HCT116 (cell line): ENCODE results near the gene MACF1. TPM values are rescaled to one million over a fixed set of nuclear protein-coding genes. Genes with fewer than 3 reads are reported as not detected.

Experiments
- ATAC-seq: fragments of 200-7000 bp; cut with Tn5 transposase; 2 replicates; pipeline ENCODE4 v1.9.1; 2020; ENCODE audit warnings: mild to moderate bottlenecking, moderate library complexity
- BruUV-seq: library from RNA; stranded (reverse); fragments of 400-500 nt; replicated peaks from 2 replicates; lab custom pipeline; 2021; lab: Mats Ljungman, UMichigan
- CTCF ChIA-PET: fragments of 300-600 bp; sonication (Branson Sonifier 250); formaldehyde crosslinking; loops from one replicate; lab custom pipeline; 2021; ENCODE audit warnings: antibody characterized with exemption; lab: Charles Lee
- POLR2A ChIA-PET: fragments of 300-600, 350-600 bp; sonication (Branson Sonifier 250); formaldehyde crosslinking; loops from one replicate; lab custom pipeline; 2021; ENCODE audit warnings: antibody characterized with exemption; lab: Charles Lee
- RAD21 ChIA-PET, 2 experiments: fragments of 300-600 bp; sonication (Branson Sonifier 250); formaldehyde crosslinking; loops; one replicate each; lab custom pipeline; 2023; ENCODE audit warnings: low total read pairs in 2 of 2; ENCODE audit not compliant: uncharacterized antibody in 2 of 2, unreplicated experiment in 2 of 2, low non-redundant PET in 1 of 2; lab: Charles Lee
- DNase-seq: peaks from one replicate; pipeline ENCODE4 v3.0.0-alpha.2; 2010; ENCODE audit warnings: low read depth, low spot score
- H2AFZ ChIP-seq: fragments of 200-600 bp; shearing (Covaris generic), sonication (generic); 2 replicates; pipeline ENCODE4 v1.6.1; 2017; ENCODE audit warnings: low read depth, mixed run types, mixed read lengths, antibody characterized with exemption, low read length; ENCODE audit not compliant: poor library complexity, severe bottlenecking
- H3K27ac ChIP-seq: 2 replicates; pipeline ENCODE4 v1.5.1; 2012; ENCODE audit warnings: low read depth, low read length
- H3K27me3 ChIP-seq: fragments of 200-600 bp; sonication (generic); 2 replicates; pipeline ENCODE4 v1.6.1; 2016; ENCODE audit warnings: mixed run types, low read length, mixed read lengths; ENCODE audit not compliant: insufficient read depth
- H3K36me3 ChIP-seq, 2 experiments: fragments of 200-500 bp in 1 of 2; fragments of 200-600 bp in 1 of 2; sonication (Bioruptor generic) in 1 of 2; sonication (generic) in 1 of 2; 2 replicates each; pipeline versions ENCODE4 v1.5.1 to v1.6.1; 2014 to 2016; ENCODE audit warnings: low read length in 2 of 2, inconsistent platforms in 1 of 2, mixed read lengths in 1 of 2, mixed run types in 1 of 2; ENCODE audit not compliant: insufficient read depth in 2 of 2, control insufficient read depth in 1 of 2
- H3K4me1 ChIP-seq, 2 experiments: fragments of 200-600 bp in 1 of 2; sonication (generic) in 1 of 2; 2 replicates each; pipeline versions ENCODE4 v1.5.1 to v1.6.1; 2012 to 2017; ENCODE audit warnings: low read length in 2 of 2, inconsistent platforms in 1 of 2, mild to moderate bottlenecking in 1 of 2, mixed read lengths in 1 of 2, mixed run types in 1 of 2, moderate library complexity in 1 of 2; ENCODE audit not compliant: insufficient read depth in 2 of 2, control insufficient read depth in 1 of 2
- H3K4me2 ChIP-seq: fragments of 200-600 bp; sonication (generic); 2 replicates; pipeline ENCODE4 v1.6.1; 2017; ENCODE audit warnings: mixed run types, low read length, mixed read lengths
- H3K4me3 ChIP-seq, 2 experiments: fragments of 200-600 bp in 1 of 2; sonication (generic) in 1 of 2; replicated peaks in 1 of 2; 2 replicates each; pipeline ENCODE4 v1.5.1; 2011 to 2016; ENCODE audit warnings: low read length in 2 of 2, control low read depth in 1 of 2, low read depth in 1 of 2, mild to moderate bottlenecking in 1 of 2, mixed read lengths in 1 of 2, mixed run types in 1 of 2
- H3K79me2 ChIP-seq: fragments of 200-600 bp; sonication (generic); 2 replicates; pipeline ENCODE4 v1.6.1; 2017; ENCODE audit warnings: mild to moderate bottlenecking, mixed run types, low read length, moderate library complexity, mixed read lengths; ENCODE audit not compliant: insufficient read depth
- H3K9ac ChIP-seq: fragments of 200-600 bp; sonication (generic); 2 replicates; pipeline ENCODE4 v1.6.1; 2016; ENCODE audit warnings: low read length, mixed read lengths
- H3K9me2 ChIP-seq: fragments of 200-600 bp; sonication (generic), shearing (Covaris generic); 2 replicates; pipeline ENCODE4 v1.6.1; 2017; ENCODE audit warnings: mixed run types, mild to moderate bottlenecking, moderate library complexity; ENCODE audit not compliant: insufficient read depth
- H3K9me3 ChIP-seq, 2 experiments: fragments of 200-500 bp in 1 of 2; fragments of 200-600 bp in 1 of 2; sonication (Bioruptor generic) in 1 of 2; sonication (generic) in 1 of 2; 2 replicates each; pipeline ENCODE4 v1.6.1; 2014 to 2017; ENCODE audit warnings: low read length in 2 of 2, mixed read lengths in 2 of 2, inconsistent platforms in 1 of 2, low read depth in 1 of 2, mild to moderate bottlenecking in 1 of 2, mixed run types in 1 of 2, moderate library complexity in 1 of 2; ENCODE audit not compliant: control insufficient read depth in 1 of 2, insufficient read depth in 1 of 2
- H4K20me1 ChIP-seq: fragments of 200-600 bp; sonication (generic), shearing (Covaris generic); 2 replicates; pipeline ENCODE4 v1.6.1; 2017; ENCODE audit warnings: mixed run types, mild to moderate bottlenecking, moderate library complexity; ENCODE audit not compliant: insufficient read depth
- CEBPB ChIP-seq: IDR thresholded peaks from 2 replicates; pipeline ENCODE4 v1.6.1; 2012; ENCODE audit warnings: low read depth
- ELF1 ChIP-seq: IDR thresholded peaks from 2 replicates; pipeline ENCODE4 v1.6.1; 2012; ENCODE audit warnings: low read depth, borderline replicate concordance
- EZH2 ChIP-seq: fragments of 200-600 bp; sonication (generic); IDR thresholded peaks from 2 replicates; pipeline ENCODE4 v1.6.1; 2017; ENCODE audit warnings: antibody characterized with exemption, mixed run types
- FOSL1 ChIP-seq: IDR thresholded peaks from 2 replicates; pipeline ENCODE4 v1.6.1; 2012; ENCODE audit warnings: low read depth
- JUND ChIP-seq: IDR thresholded peaks from 2 replicates; pipeline ENCODE4 v1.6.1; 2012
- MAX ChIP-seq: IDR thresholded peaks from 2 replicates; pipeline ENCODE4 v1.6.1; 2012
- POLR2A ChIP-seq: IDR thresholded peaks from 2 replicates; pipeline ENCODE4 v1.7.0; 2011; ENCODE audit warnings: borderline replicate concordance; ENCODE audit not compliant: insufficient read depth, insufficient read length; ENCODE audit errors: extremely low read depth
- POLR2AphosphoS5 ChIP-seq: IDR thresholded peaks from 2 replicates; pipeline ENCODE4 v1.6.1; 2011; ENCODE audit warnings: mild to moderate bottlenecking, low read depth, low read length, moderate library complexity
- RAD21 ChIP-seq: IDR thresholded peaks from 2 replicates; pipeline ENCODE4 v1.6.1; 2012; ENCODE audit warnings: low read depth, mild to moderate bottlenecking
- SIN3A ChIP-seq: IDR thresholded peaks from 2 replicates; pipeline ENCODE4 v1.6.1; 2012; ENCODE audit warnings: low read depth
- SP1 ChIP-seq: IDR thresholded peaks from 2 replicates; pipeline ENCODE4 v1.6.1; 2012; ENCODE audit warnings: low read depth
- SRF ChIP-seq: IDR thresholded peaks from 2 replicates; pipeline ENCODE4 v1.6.1; 2012; ENCODE audit warnings: low read depth
- TCF7L2 ChIP-seq: IDR thresholded peaks from 2 replicates; pipeline ENCODE4 v1.7.0; 2011; ENCODE audit warnings: borderline replicate concordance, inconsistent platforms; ENCODE audit not compliant: insufficient read depth, insufficient read length; ENCODE audit errors: extremely low read depth
- ZBTB33 ChIP-seq: IDR thresholded peaks from 2 replicates; pipeline ENCODE4 v1.6.1; 2011; ENCODE audit warnings: mild to moderate bottlenecking, low read length, moderate library complexity; ENCODE audit not compliant: insufficient replicate concordance; ENCODE audit errors: extremely low read depth
- ZNF274 ChIP-seq: fragments of 200-500 bp; sonication (Bioruptor generic); IDR thresholded peaks from 2 replicates; pipeline ENCODE4 v1.6.1; 2014; ENCODE audit warnings: mild to moderate bottlenecking, low read depth, low read length, inconsistent platforms
- intact Hi-C: fragments of 100-400 bp; cut with micrococcal nuclease; formaldehyde crosslinking; loops from 2 replicates; pipeline ENCODE4 v1.10.0; 2022
- total RNA-seq: library from RNA; stranded (reverse); gene quantifications from one replicate; pipeline ENCODE4 v1.2.1, GENCODE V29; 2021; ENCODE audit not compliant: unreplicated experiment
- TF ChIP-seq, protein P1 (sequence below): IDR thresholded peaks from 2 replicates; pipeline ENCODE4 v1.6.1; 2012; ENCODE audit warnings: low read depth

The MACF1 gene
- total RNA-seq, 1 experiment from 2014 or later: 146 TPM

DNA sequence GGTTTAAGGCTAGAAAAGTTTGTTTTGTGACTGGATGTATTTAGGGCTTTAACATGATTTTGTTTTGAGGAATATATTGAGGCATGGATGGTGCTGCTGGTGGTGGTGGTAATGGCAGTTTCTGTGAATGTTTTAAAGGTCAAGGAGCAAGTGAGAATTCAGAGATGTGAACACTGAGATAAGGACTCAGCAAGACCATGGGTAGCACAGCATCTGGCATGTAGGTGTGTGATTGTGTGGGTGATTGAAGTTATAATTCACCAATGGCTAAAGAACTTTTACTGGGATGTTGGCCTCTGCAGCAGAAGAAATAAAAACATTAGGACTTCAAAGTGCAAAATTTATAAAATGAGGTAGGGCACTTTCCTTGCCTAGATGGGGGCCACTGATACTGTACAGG is 65.9 kb downstream of the MACF1 start:
- Histone ChIP-seq H4K20me1 (no peaks in the 10 kb centered on the region), H3K79me2 (no peaks in the 10 kb centered on the region; the same call in 1 of the 2 replicates), H3K9ac (no peak overlapping the region), H3K27me3 (no peaks in the 10 kb centered on the region), H3K4me2 (no peak overlapping the region), H3K9me2 (no peaks in the 10 kb centered on the region), H3K4me3 (no peak overlapping the region), H2AFZ (no peak overlapping the region), H3K4me1 (no peaks in the 10 kb centered on the region; a peak in 1 of 4 replicates), H3K27ac (no peak overlapping the region), H3K9me3 (no peaks in the 10 kb centered on the region), H3K36me3 (no peaks in the 10 kb centered on the region)
- ChIA-PET POLR2A (no interaction called here), RAD21 (no interaction called here), CTCF (interaction anchor here (1.3 kb wide), 1 partner anchor 141 kb away, joined by 3 read pairs; no protein-coding TSS in a partner anchor)
- no TSS peak for BruUV-seq
- intact Hi-C loops: no loop called here
- DNase-seq (no peak), ATAC-seq (no peak)
- TF ChIP-seq, protein P1, sequence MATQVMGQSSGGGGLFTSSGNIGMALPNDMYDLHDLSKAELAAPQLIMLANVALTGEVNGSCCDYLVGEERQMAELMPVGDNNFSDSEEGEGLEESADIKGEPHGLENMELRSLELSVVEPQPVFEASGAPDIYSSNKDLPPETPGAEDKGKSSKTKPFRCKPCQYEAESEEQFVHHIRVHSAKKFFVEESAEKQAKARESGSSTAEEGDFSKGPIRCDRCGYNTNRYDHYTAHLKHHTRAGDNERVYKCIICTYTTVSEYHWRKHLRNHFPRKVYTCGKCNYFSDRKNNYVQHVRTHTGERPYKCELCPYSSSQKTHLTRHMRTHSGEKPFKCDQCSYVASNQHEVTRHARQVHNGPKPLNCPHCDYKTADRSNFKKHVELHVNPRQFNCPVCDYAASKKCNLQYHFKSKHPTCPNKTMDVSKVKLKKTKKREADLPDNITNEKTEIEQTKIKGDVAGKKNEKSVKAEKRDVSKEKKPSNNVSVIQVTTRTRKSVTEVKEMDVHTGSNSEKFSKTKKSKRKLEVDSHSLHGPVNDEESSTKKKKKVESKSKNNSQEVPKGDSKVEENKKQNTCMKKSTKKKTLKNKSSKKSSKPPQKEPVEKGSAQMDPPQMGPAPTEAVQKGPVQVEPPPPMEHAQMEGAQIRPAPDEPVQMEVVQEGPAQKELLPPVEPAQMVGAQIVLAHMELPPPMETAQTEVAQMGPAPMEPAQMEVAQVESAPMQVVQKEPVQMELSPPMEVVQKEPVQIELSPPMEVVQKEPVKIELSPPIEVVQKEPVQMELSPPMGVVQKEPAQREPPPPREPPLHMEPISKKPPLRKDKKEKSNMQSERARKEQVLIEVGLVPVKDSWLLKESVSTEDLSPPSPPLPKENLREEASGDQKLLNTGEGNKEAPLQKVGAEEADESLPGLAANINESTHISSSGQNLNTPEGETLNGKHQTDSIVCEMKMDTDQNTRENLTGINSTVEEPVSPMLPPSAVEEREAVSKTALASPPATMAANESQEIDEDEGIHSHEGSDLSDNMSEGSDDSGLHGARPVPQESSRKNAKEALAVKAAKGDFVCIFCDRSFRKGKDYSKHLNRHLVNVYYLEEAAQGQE: no peak
- TF ChIP-seq CEBPB (no peak), SIN3A (no peak), SP1 (no peak), POLR2AphosphoS5 (no peak), ZBTB33 (no peak), ZNF274 (no peak), SRF (no peak), FOSL1 (no peak), RAD21 (no peak), EZH2 (no peak), POLR2A (no peak), TCF7L2 (no peak), MAX (no peak), ELF1 (no peak), JUND (no peak)
